GM19438 (cell line): ENCODE results near the gene TMEM232.

Source experiments
- ATAC-seq: cut with Tn5 transposase; IDR thresholded peaks from one replicate; pipeline ENCODE4 v1.9.1; 2021; ENCODE audit warnings: low read depth; ENCODE audit not compliant: unreplicated experiment

Gene TMEM232

GRCh38 chr5:110439296-110439695, 287.2 kb downstream of the TMEM232 start:
- ATAC-seq: no peak

GRCh38 chr5:110435207-110435606, 291.3 kb downstream of the TMEM232 start:
- no peak for ATAC-seq

GRCh38 chr5:110431603-110432002, 294.9 kb downstream of the TMEM232 start:
- no peak for ATAC-seq

- no peak for ATAC-seq
Observed at GRCh38 chr5:110414360-110414759, 312.1 kb downstream of the TMEM232 start.

- no peak for ATAC-seq
Observed at GRCh38 chr5:110413856-110414255, 312.6 kb downstream of the TMEM232 start.

- no peak for ATAC-seq
Observed at GRCh38 chr5:110409571-110409970, 316.9 kb downstream of the TMEM232 start.

- no peak for ATAC-seq
Observed at GRCh38 chr5:110402562-110402961, 323.9 kb downstream of the TMEM232 start.

GRCh38 chr5:110401881-110402280, 324.6 kb downstream of the TMEM232 start:
- no peak for ATAC-seq

GRCh38 chr5:110398951-110399350, 327.5 kb downstream of the TMEM232 start:
- no peak for ATAC-seq

GRCh38 chr5:110397281-110397680, 329.2 kb downstream of the TMEM232 start:
- no peak for ATAC-seq

GRCh38 chr5:110386782-110387181, 339.7 kb downstream of the TMEM232 start:
- no peak for ATAC-seq

- no peak for ATAC-seq
Observed at GRCh38 chr5:110383231-110383630, 343.2 kb downstream of the TMEM232 start.

GRCh38 chr5:110377943-110378342, 348.5 kb downstream of the TMEM232 start:
- no peak for ATAC-seq

- ATAC-seq: no peak
Observed at GRCh38 chr5:110377361-110377760, 349.1 kb downstream of the TMEM232 start.

GRCh38 chr5:110376281-110376951, 350.1 kb downstream of the TMEM232 start:
- ATAC-seq: no peak

GRCh38 chr5:110371725-110372041, 354.8 kb downstream of the TMEM232 start:
- ATAC-seq: peak; percentile 85

- no peak for ATAC-seq
Observed at GRCh38 chr5:110371011-110371724, 355.3 kb downstream of the TMEM232 start.
